ENCODE measurements around the gene GRIN3A. TPM values are rescaled to one million over a fixed set of nuclear protein-coding genes. Genes with fewer than 3 reads are reported as not detected.

GRIN3A gene
- total RNA-seq, 3 donors from 2014 or later (not counting 1 experiment from before 2014, with no cell fraction given): not detected

GRCh38 chr9:101533334-101534204, 204.9 kb downstream of the GRIN3A start, which contains the start of gene RNF20:
Gene RNF20, plus strand, starts transcription at chr9:101533853. Its CDS starts 1,571 bp downstream, at chr9:101535424.
- intact Hi-C loops (cut with micrococcal nuclease): loop anchor here (1.0 to 10.0 kb wide), 2 partner anchors 135 to 819 kb away; partner anchors contain the start of genes MRPL50 and ZNF189
- H3K4me3 ChIP-seq (ENCODE audit: low read length): peak within 1 kb of the TSS; percentile 88
- H3K27ac ChIP-seq (ENCODE audit: low read length): peak within 1 kb of the TSS; percentile 98
- Mint-ChIP-seq H3K27me3 (ENCODE audit: low read depth in 2 of 2) (peaks cover 0 to 4% of the 10 kb centered on the region in 2 donors), H3K9me3 (no peaks in the 10 kb centered on the region), H3K27ac (peak within 1 kb of the TSS; percentile 96), H3K4me1 (peaks cover 12 to 16% of the 10 kb centered on the region in 2 donors), H3K36me3 (no peaks in the 10 kb centered on the region), H3K4me3 (peak within 1 kb of the TSS; percentile 93)
- TF ChIP-seq CTCF (IDR thresholded peaks at IDR 0.05): no peak
- peaks cover 25% of the 10 kb centered on the region for H3K36me3 ChIP-seq (ENCODE audit: control insufficient read depth, insufficient read depth, low read length)
- DNase-seq (peak; percentile 99), ATAC-seq (peak; percentile 90 to 97 (median 94))
- under 1% methylated on average over 45 of the region's 45 CpGs for WGBS (ENCODE audit: insufficient coverage)
- H3K4me1 ChIP-seq (ENCODE audit: control insufficient read depth, insufficient read depth, low read length): peaks cover 15% of the 10 kb centered on the region
- no peaks in the 10 kb centered on the region for H3K9me3 ChIP-seq (ENCODE audit: control insufficient read depth, insufficient read depth, low read length)
- no peaks in the 10 kb centered on the region for H3K27me3 ChIP-seq (ENCODE audit: control insufficient read depth, insufficient read depth, low read length)

DNA sequence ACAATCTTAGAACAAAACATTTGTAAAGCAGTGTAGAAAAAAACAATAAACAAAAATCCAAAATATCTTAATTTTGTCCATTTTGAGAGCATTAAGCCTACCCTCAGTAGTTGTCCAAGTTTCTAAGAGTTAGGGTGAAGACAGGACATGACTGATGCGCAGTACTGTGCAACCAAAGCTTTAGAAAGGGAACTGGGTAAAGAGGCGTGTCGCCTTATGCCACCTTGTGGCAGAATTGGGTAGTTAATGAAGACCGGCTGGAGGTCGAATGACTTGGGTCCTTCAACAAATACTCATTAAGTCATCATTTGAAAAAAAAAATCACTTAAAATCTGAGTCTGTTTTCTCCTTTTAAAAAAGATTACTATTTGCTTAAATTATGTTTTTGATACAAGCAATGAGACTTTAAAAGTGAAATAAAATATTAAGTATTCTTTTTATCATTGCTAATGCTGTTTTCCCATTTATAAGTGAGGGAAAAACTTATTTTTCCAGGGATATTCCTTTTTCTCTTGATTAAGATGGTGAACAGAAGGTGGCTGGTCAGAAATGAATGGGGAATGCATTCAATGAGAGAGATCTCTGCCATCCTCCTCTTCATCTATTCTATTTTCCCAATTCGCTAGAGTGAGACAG, 208.3 kb downstream of the GRIN3A start:
- no peak overlapping the region for H3K27ac ChIP-seq (ENCODE audit: low read length)
- ATAC-seq (peak; percentile 30 to 59 (median 41)), DNase-seq (peak; percentile 40 to 84)
- H3K4me3 ChIP-seq (ENCODE audit: low read length): no peak overlapping the region
- no peak overlapping the region for H3K27ac Mint-ChIP-seq
- no peaks in the 10 kb centered on the region for H3K36me3 Mint-ChIP-seq
- no peaks in the 10 kb centered on the region for H3K9me3 Mint-ChIP-seq
- 26% methylated on average over 4 of the region's 6 CpGs for WGBS (ENCODE audit: insufficient coverage)
- H3K27me3 Mint-ChIP-seq (ENCODE audit: low read depth in 2 of 2): peaks cover 4 to 7% of the 10 kb centered on the region in 2 donors
- intact Hi-C loops (cut with micrococcal nuclease): loop anchor here (1.0 to 10.0 kb wide), 2 partner anchors 71 to 815 kb away; no protein-coding TSS in a partner anchor
- no peaks in the 10 kb centered on the region for H3K27me3 ChIP-seq (ENCODE audit: control insufficient read depth, insufficient read depth, low read length)
- H3K4me3 Mint-ChIP-seq: no peak overlapping the region
- no peaks in the 10 kb centered on the region for H3K36me3 ChIP-seq (ENCODE audit: control insufficient read depth, insufficient read depth, low read length)
- H3K4me1 ChIP-seq (ENCODE audit: control insufficient read depth, insufficient read depth, low read length): peaks cover 15% of the 10 kb centered on the region
- TF ChIP-seq CTCF (IDR thresholded peaks at IDR 0.05): peak; percentile 94
- no peaks in the 10 kb centered on the region for H3K9me3 ChIP-seq (ENCODE audit: control insufficient read depth, insufficient read depth, low read length)
- peaks cover 6 to 11% of the 10 kb centered on the region in 2 donors for H3K4me1 Mint-ChIP-seq

DNA sequence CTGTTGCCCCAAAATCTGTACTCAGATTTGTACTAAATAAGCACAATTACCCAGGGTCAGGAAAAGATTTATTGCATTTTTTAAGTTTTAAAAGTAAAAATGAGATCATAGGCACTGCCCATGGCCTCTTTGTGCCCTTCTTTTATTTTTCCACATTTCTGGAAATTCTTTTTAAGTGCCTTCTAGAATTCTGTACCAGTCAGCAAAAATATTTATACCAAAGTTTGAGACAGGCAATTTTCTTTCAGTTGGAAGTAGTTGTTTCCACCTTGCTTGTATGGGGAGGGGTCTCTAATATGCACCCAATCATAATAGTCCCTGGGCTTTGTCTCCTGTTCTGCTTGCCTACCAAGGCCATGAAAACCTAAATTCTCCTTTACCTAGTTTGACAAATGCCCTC, 210.4 kb downstream of the GRIN3A start:
- DNase-seq: no peak
- intact Hi-C loops (cut with micrococcal nuclease): no loop called here

More for the DNA sequence above, 210.4 kb downstream of the GRIN3A start:
- Histone ChIP-seq H3K36me3 (ENCODE audit: control insufficient read depth, insufficient read depth, low read length) (no peaks in the 10 kb centered on the region), H3K4me3 (ENCODE audit: low read length) (no peak overlapping the region), H3K9me3 (ENCODE audit: control insufficient read depth, insufficient read depth, low read length) (no peaks in the 10 kb centered on the region), H3K27ac (ENCODE audit: low read length) (no peak overlapping the region), H3K4me1 (ENCODE audit: control insufficient read depth, insufficient read depth, low read length) (peaks cover 2% of the 10 kb centered on the region), H3K27me3 (ENCODE audit: control insufficient read depth, insufficient read depth, low read length) (no peaks in the 10 kb centered on the region)
- no peaks in the 10 kb centered on the region for H3K9me3 Mint-ChIP-seq
- no peaks in the 10 kb centered on the region for H3K36me3 Mint-ChIP-seq
- H3K27ac Mint-ChIP-seq: no peak overlapping the region
- no peak for ATAC-seq
- H3K27me3 Mint-ChIP-seq (ENCODE audit: low read depth in 2 of 2): peaks cover 23 to 29% of the 10 kb centered on the region in 2 donors
- peaks cover 0 to under 1% of the 10 kb centered on the region in 2 donors for H3K4me1 Mint-ChIP-seq
- TF ChIP-seq CTCF (IDR thresholded peaks at IDR 0.05): no peak
- H3K4me3 Mint-ChIP-seq: no peak overlapping the region
